HG03095 (cell line): ENCODE data around the gene KIAA0232.

Experiments used
- ATAC-seq: cut with Tn5 transposase; IDR thresholded peaks from one replicate; pipeline ENCODE4 v1.9.1; 2021; ENCODE audit warnings: moderate library complexity; ENCODE audit not compliant: unreplicated experiment

The KIAA0232 gene

GRCh38 chr4:6782147-6782845 is at the start of gene KIAA0232:
Gene KIAA0232, plus strand, starts transcription at chr4:6782727. Its CDS starts 41,727 bp downstream, at chr4:6824454.
- ATAC-seq = peak; percentile 70

GRCh38 chr4:6733358-6734164 is 49.0 kb upstream of the KIAA0232 start:
- no peak for ATAC-seq

GRCh38 chr4:6734165-6734786 is 48.3 kb upstream of the KIAA0232 start:
- ATAC-seq = no peak

- ATAC-seq = no peak
Measured at GRCh38 chr4:6739920-6740319, 42.6 kb upstream of the KIAA0232 start.

GRCh38 chr4:6740347-6740746 is 42.2 kb upstream of the KIAA0232 start:
- ATAC-seq = no peak

GRCh38 chr4:6742507-6742906 is 40.0 kb upstream of the KIAA0232 start:
- ATAC-seq = no peak

GRCh38 chr4:6742989-6743388 is 39.5 kb upstream of the KIAA0232 start:
- no peak for ATAC-seq

GRCh38 chr4:6746721-6747293 is 35.7 kb upstream of the KIAA0232 start:
- ATAC-seq = no peak

- ATAC-seq = no peak
Measured at GRCh38 chr4:6747294-6748051, 35.1 kb upstream of the KIAA0232 start.

- no peak for ATAC-seq
Measured at GRCh38 chr4:6748286-6748685, 34.2 kb upstream of the KIAA0232 start.

GRCh38 chr4:6749340-6750171 is 33.0 kb upstream of the KIAA0232 start:
- no peak for ATAC-seq

GRCh38 chr4:6750286-6751221 is 32.0 kb upstream of the KIAA0232 start:
- ATAC-seq = no peak

GRCh38 chr4:6751611-6752485 is 30.7 kb upstream of the KIAA0232 start:
- ATAC-seq = no peak

- ATAC-seq = no peak
Measured at GRCh38 chr4:6752486-6752829, 30.1 kb upstream of the KIAA0232 start.

- ATAC-seq = no peak
Measured at GRCh38 chr4:6753103-6753560, 29.4 kb upstream of the KIAA0232 start.

GRCh38 chr4:6753891-6754290 is 28.6 kb upstream of the KIAA0232 start:
- no peak for ATAC-seq

- ATAC-seq = no peak
Measured at GRCh38 chr4:6754481-6755087, 27.9 kb upstream of the KIAA0232 start.
